HCT116 (cell line): ENCODE measurements around the gene SHISAL1. TPM values are rescaled to one million over a fixed set of nuclear protein-coding genes. Genes with fewer than 3 reads are reported as not detected.

Experiments
- ATAC-seq: fragments of 200-7000 bp; cut with Tn5 transposase; 2 replicates; pipeline ENCODE4 v1.9.1; 2020; ENCODE audit warnings: mild to moderate bottlenecking, moderate library complexity
- BruUV-seq: library from RNA; stranded (reverse); fragments of 400-500 nt; replicated peaks from 2 replicates; lab custom pipeline; 2021; lab: Mats Ljungman, UMichigan
- CTCF ChIA-PET: fragments of 300-600 bp; sonication (Branson Sonifier 250); formaldehyde crosslinking; loops from one replicate; lab custom pipeline; 2021; ENCODE audit warnings: antibody characterized with exemption; lab: Charles Lee
- POLR2A ChIA-PET: fragments of 300-600, 350-600 bp; sonication (Branson Sonifier 250); formaldehyde crosslinking; loops from one replicate; lab custom pipeline; 2021; ENCODE audit warnings: antibody characterized with exemption; lab: Charles Lee
- RAD21 ChIA-PET, 2 experiments: fragments of 300-600 bp; sonication (Branson Sonifier 250); formaldehyde crosslinking; loops; one replicate each; lab custom pipeline; 2023; ENCODE audit warnings: low total read pairs in 2 of 2; ENCODE audit not compliant: uncharacterized antibody in 2 of 2, unreplicated experiment in 2 of 2, low non-redundant PET in 1 of 2; lab: Charles Lee
- DNase-seq: peaks from one replicate; pipeline ENCODE4 v3.0.0-alpha.2; 2010; ENCODE audit warnings: low read depth, low spot score
- H2AFZ ChIP-seq: fragments of 200-600 bp; shearing (Covaris generic), sonication (generic); 2 replicates; pipeline ENCODE4 v1.6.1; 2017; ENCODE audit warnings: low read depth, mixed run types, mixed read lengths, antibody characterized with exemption, low read length; ENCODE audit not compliant: poor library complexity, severe bottlenecking
- H3K27ac ChIP-seq: 2 replicates; pipeline ENCODE4 v1.5.1; 2012; ENCODE audit warnings: low read depth, low read length
- H3K27me3 ChIP-seq: fragments of 200-600 bp; sonication (generic); 2 replicates; pipeline ENCODE4 v1.6.1; 2016; ENCODE audit warnings: mixed run types, low read length, mixed read lengths; ENCODE audit not compliant: insufficient read depth
- H3K36me3 ChIP-seq, 2 experiments: fragments of 200-500 bp in 1 of 2; fragments of 200-600 bp in 1 of 2; sonication (Bioruptor generic) in 1 of 2; sonication (generic) in 1 of 2; 2 replicates each; pipeline versions ENCODE4 v1.5.1 to v1.6.1; 2014 to 2016; ENCODE audit warnings: low read length in 2 of 2, inconsistent platforms in 1 of 2, mixed read lengths in 1 of 2, mixed run types in 1 of 2; ENCODE audit not compliant: insufficient read depth in 2 of 2, control insufficient read depth in 1 of 2
- H3K4me1 ChIP-seq, 2 experiments: fragments of 200-600 bp in 1 of 2; sonication (generic) in 1 of 2; 2 replicates each; pipeline versions ENCODE4 v1.5.1 to v1.6.1; 2012 to 2017; ENCODE audit warnings: low read length in 2 of 2, inconsistent platforms in 1 of 2, mild to moderate bottlenecking in 1 of 2, mixed read lengths in 1 of 2, mixed run types in 1 of 2, moderate library complexity in 1 of 2; ENCODE audit not compliant: insufficient read depth in 2 of 2, control insufficient read depth in 1 of 2
- H3K4me2 ChIP-seq: fragments of 200-600 bp; sonication (generic); 2 replicates; pipeline ENCODE4 v1.6.1; 2017; ENCODE audit warnings: mixed run types, low read length, mixed read lengths
- H3K4me3 ChIP-seq, 2 experiments: fragments of 200-600 bp in 1 of 2; sonication (generic) in 1 of 2; replicated peaks in 1 of 2; 2 replicates each; pipeline ENCODE4 v1.5.1; 2011 to 2016; ENCODE audit warnings: low read length in 2 of 2, control low read depth in 1 of 2, low read depth in 1 of 2, mild to moderate bottlenecking in 1 of 2, mixed read lengths in 1 of 2, mixed run types in 1 of 2
- H3K79me2 ChIP-seq: fragments of 200-600 bp; sonication (generic); 2 replicates; pipeline ENCODE4 v1.6.1; 2017; ENCODE audit warnings: mild to moderate bottlenecking, mixed run types, low read length, moderate library complexity, mixed read lengths; ENCODE audit not compliant: insufficient read depth
- H3K9ac ChIP-seq: fragments of 200-600 bp; sonication (generic); 2 replicates; pipeline ENCODE4 v1.6.1; 2016; ENCODE audit warnings: low read length, mixed read lengths
- H3K9me2 ChIP-seq: fragments of 200-600 bp; sonication (generic), shearing (Covaris generic); 2 replicates; pipeline ENCODE4 v1.6.1; 2017; ENCODE audit warnings: mixed run types, mild to moderate bottlenecking, moderate library complexity; ENCODE audit not compliant: insufficient read depth
- H3K9me3 ChIP-seq, 2 experiments: fragments of 200-500 bp in 1 of 2; fragments of 200-600 bp in 1 of 2; sonication (Bioruptor generic) in 1 of 2; sonication (generic) in 1 of 2; 2 replicates each; pipeline ENCODE4 v1.6.1; 2014 to 2017; ENCODE audit warnings: low read length in 2 of 2, mixed read lengths in 2 of 2, inconsistent platforms in 1 of 2, low read depth in 1 of 2, mild to moderate bottlenecking in 1 of 2, mixed run types in 1 of 2, moderate library complexity in 1 of 2; ENCODE audit not compliant: control insufficient read depth in 1 of 2, insufficient read depth in 1 of 2
- H4K20me1 ChIP-seq: fragments of 200-600 bp; sonication (generic), shearing (Covaris generic); 2 replicates; pipeline ENCODE4 v1.6.1; 2017; ENCODE audit warnings: mixed run types, mild to moderate bottlenecking, moderate library complexity; ENCODE audit not compliant: insufficient read depth
- EGR1 ChIP-seq: IDR thresholded peaks from 2 replicates; pipeline ENCODE4 v1.6.1; 2012; ENCODE audit warnings: low read depth
- ELF1 ChIP-seq: IDR thresholded peaks from 2 replicates; pipeline ENCODE4 v1.6.1; 2012; ENCODE audit warnings: low read depth, borderline replicate concordance
- FOSL1 ChIP-seq: IDR thresholded peaks from 2 replicates; pipeline ENCODE4 v1.6.1; 2012; ENCODE audit warnings: low read depth
- POLR2A ChIP-seq: IDR thresholded peaks from 2 replicates; pipeline ENCODE4 v1.7.0; 2011; ENCODE audit warnings: borderline replicate concordance; ENCODE audit not compliant: insufficient read depth, insufficient read length; ENCODE audit errors: extremely low read depth
- POLR2AphosphoS5 ChIP-seq: IDR thresholded peaks from 2 replicates; pipeline ENCODE4 v1.6.1; 2011; ENCODE audit warnings: mild to moderate bottlenecking, low read depth, low read length, moderate library complexity
- SRF ChIP-seq: IDR thresholded peaks from 2 replicates; pipeline ENCODE4 v1.6.1; 2012; ENCODE audit warnings: low read depth
- YY1 ChIP-seq: IDR thresholded peaks from 2 replicates; pipeline ENCODE4 v1.6.1; 2011; ENCODE audit warnings: low read length, low read depth, moderate library complexity, mild to moderate bottlenecking; ENCODE audit not compliant: insufficient replicate concordance; ENCODE audit errors: extremely low read depth
- ZFX ChIP-seq: fragments of 450-650 bp; IDR thresholded peaks from 2 replicates; pipeline ENCODE4 v1.6.1; 2017
- ZNF274 ChIP-seq: fragments of 200-500 bp; sonication (Bioruptor generic); IDR thresholded peaks from 2 replicates; pipeline ENCODE4 v1.6.1; 2014; ENCODE audit warnings: mild to moderate bottlenecking, low read depth, low read length, inconsistent platforms
- intact Hi-C: fragments of 100-400 bp; cut with micrococcal nuclease; formaldehyde crosslinking; loops from 2 replicates; pipeline ENCODE4 v1.10.0; 2022
- total RNA-seq: library from RNA; stranded (reverse); gene quantifications from one replicate; pipeline ENCODE4 v1.2.1, GENCODE V29; 2021; ENCODE audit not compliant: unreplicated experiment
- TF ChIP-seq, protein P1 (sequence below), 3 experiments: fragments of 200-600 bp in 1 of 3; sonication (generic) in 1 of 3; IDR thresholded peaks in 2 of 3; conservative IDR thresholded peaks in 1 of 3; 2 replicates each; pipeline ENCODE4 v1.5.1; 2012 to 2017; ENCODE audit warnings: low read depth in 2 of 3, low read length in 2 of 3, antibody characterized with exemption in 1 of 3, borderline replicate concordance in 1 of 3, control low read depth in 1 of 3, mild to moderate bottlenecking in 1 of 3, mixed read lengths in 1 of 3, mixed run types in 1 of 3, moderate library complexity in 1 of 3; ENCODE audit not compliant: insufficient read depth in 1 of 3
- TF ChIP-seq, protein P2 (sequence below): IDR thresholded peaks from 2 replicates; pipeline ENCODE4 v1.6.1; 2012; ENCODE audit warnings: low read depth
- TF ChIP-seq, protein P3 (sequence below): IDR thresholded peaks from 2 replicates; pipeline ENCODE4 v1.6.1; 2011; ENCODE audit warnings: mild to moderate bottlenecking, low read length, moderate library complexity; ENCODE audit not compliant: insufficient replicate concordance; ENCODE audit errors: extremely low read depth

The SHISAL1 gene
- total RNA-seq, 1 experiment from 2014 or later, result not detected

DNA sequence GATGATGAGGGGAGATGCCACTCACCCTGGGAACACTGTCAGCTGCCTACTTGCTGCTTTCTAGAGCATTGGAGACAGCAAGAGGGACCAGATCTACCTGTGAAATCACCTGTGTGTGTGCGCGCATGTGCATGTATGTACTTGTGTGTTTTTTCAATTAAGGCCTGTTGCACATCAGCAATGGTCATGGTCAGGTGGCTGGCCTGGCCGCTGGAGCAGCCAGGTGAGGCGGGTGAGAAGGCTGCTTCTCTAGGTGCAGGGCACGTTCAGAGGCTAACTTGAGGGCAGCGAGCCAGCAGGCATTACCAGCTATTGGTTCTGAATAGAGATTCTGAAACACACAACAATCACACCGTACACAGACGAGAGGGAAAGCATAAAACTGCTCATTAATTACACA lies 66.9 kb downstream of the SHISAL1 start:
- ChIA-PET RAD21 (no interaction called here), CTCF (no interaction called here)
- intact Hi-C loops, result no loop called here

More for the DNA sequence above, 66.9 kb downstream of the SHISAL1 start:
- DNase-seq (no peak), ATAC-seq (no peak)
- Histone ChIP-seq H3K27ac (no peak overlapping the region), H3K4me1 (no peaks in the 10 kb centered on the region), H3K9me2 (no peaks in the 10 kb centered on the region), H3K27me3 (0 out of 2 replicates have a peak, but pooled peaks cover 14% of the 10 kb centered on the region), H3K9ac (no peak overlapping the region), H2AFZ (no peak overlapping the region), H3K4me3 (no peak overlapping the region), H3K9me3 (no peaks in the 10 kb centered on the region), H3K4me2 (no peak overlapping the region), H3K36me3 (no peaks in the 10 kb centered on the region), H3K79me2 (no peaks in the 10 kb centered on the region), H4K20me1 (no peaks in the 10 kb centered on the region)
- POLR2A ChIA-PET, result no interaction called here
- BruUV-seq, result no TSS peak
- TF ChIP-seq EGR1, result no peak
- TF ChIP-seq ELF1, result no peak
- no peak for TF ChIP-seq POLR2A
- TF ChIP-seq POLR2AphosphoS5, result no peak
- TF ChIP-seq, protein P1, sequence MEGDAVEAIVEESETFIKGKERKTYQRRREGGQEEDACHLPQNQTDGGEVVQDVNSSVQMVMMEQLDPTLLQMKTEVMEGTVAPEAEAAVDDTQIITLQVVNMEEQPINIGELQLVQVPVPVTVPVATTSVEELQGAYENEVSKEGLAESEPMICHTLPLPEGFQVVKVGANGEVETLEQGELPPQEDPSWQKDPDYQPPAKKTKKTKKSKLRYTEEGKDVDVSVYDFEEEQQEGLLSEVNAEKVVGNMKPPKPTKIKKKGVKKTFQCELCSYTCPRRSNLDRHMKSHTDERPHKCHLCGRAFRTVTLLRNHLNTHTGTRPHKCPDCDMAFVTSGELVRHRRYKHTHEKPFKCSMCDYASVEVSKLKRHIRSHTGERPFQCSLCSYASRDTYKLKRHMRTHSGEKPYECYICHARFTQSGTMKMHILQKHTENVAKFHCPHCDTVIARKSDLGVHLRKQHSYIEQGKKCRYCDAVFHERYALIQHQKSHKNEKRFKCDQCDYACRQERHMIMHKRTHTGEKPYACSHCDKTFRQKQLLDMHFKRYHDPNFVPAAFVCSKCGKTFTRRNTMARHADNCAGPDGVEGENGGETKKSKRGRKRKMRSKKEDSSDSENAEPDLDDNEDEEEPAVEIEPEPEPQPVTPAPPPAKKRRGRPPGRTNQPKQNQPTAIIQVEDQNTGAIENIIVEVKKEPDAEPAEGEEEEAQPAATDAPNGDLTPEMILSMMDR (IDR thresholded peaks at IDR 0.05 in 2 of 3, conservative IDR thresholded peaks at IDR 0.05 in 1 of 3; ENCODE audit: borderline replicate concordance in 1 of 3, insufficient read depth in 1 of 3, low read depth in 2 of 3, low read length in 2 of 3), result no peak
- TF ChIP-seq, protein P2, sequence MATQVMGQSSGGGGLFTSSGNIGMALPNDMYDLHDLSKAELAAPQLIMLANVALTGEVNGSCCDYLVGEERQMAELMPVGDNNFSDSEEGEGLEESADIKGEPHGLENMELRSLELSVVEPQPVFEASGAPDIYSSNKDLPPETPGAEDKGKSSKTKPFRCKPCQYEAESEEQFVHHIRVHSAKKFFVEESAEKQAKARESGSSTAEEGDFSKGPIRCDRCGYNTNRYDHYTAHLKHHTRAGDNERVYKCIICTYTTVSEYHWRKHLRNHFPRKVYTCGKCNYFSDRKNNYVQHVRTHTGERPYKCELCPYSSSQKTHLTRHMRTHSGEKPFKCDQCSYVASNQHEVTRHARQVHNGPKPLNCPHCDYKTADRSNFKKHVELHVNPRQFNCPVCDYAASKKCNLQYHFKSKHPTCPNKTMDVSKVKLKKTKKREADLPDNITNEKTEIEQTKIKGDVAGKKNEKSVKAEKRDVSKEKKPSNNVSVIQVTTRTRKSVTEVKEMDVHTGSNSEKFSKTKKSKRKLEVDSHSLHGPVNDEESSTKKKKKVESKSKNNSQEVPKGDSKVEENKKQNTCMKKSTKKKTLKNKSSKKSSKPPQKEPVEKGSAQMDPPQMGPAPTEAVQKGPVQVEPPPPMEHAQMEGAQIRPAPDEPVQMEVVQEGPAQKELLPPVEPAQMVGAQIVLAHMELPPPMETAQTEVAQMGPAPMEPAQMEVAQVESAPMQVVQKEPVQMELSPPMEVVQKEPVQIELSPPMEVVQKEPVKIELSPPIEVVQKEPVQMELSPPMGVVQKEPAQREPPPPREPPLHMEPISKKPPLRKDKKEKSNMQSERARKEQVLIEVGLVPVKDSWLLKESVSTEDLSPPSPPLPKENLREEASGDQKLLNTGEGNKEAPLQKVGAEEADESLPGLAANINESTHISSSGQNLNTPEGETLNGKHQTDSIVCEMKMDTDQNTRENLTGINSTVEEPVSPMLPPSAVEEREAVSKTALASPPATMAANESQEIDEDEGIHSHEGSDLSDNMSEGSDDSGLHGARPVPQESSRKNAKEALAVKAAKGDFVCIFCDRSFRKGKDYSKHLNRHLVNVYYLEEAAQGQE, result no peak
- TF ChIP-seq, protein P3, sequence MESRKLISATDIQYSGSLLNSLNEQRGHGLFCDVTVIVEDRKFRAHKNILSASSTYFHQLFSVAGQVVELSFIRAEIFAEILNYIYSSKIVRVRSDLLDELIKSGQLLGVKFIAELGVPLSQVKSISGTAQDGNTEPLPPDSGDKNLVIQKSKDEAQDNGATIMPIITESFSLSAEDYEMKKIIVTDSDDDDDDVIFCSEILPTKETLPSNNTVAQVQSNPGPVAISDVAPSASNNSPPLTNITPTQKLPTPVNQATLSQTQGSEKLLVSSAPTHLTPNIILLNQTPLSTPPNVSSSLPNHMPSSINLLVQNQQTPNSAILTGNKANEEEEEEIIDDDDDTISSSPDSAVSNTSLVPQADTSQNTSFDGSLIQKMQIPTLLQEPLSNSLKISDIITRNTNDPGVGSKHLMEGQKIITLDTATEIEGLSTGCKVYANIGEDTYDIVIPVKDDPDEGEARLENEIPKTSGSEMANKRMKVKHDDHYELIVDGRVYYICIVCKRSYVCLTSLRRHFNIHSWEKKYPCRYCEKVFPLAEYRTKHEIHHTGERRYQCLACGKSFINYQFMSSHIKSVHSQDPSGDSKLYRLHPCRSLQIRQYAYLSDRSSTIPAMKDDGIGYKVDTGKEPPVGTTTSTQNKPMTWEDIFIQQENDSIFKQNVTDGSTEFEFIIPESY, result no peak
- TF ChIP-seq ZNF274, result no peak
- TF ChIP-seq FOSL1, result no peak
- no peak for TF ChIP-seq SRF
- TF ChIP-seq YY1, result no peak
- no peak for TF ChIP-seq ZFX
